NCI-H1105 treated with DMSO at 0.1 percent for 48 hours (cell line): Measurements from ENCODE around the gene NOTCH4.
A peak's percentile ranks its signal among the peaks of the same experiment; 100 is the strongest.

ENCODE experiments used
- DNase-seq: peaks from one replicate; lab custom pipeline; 2025; lab: John Stamatoyannopoulos, UW

Gene NOTCH4

DNA sequence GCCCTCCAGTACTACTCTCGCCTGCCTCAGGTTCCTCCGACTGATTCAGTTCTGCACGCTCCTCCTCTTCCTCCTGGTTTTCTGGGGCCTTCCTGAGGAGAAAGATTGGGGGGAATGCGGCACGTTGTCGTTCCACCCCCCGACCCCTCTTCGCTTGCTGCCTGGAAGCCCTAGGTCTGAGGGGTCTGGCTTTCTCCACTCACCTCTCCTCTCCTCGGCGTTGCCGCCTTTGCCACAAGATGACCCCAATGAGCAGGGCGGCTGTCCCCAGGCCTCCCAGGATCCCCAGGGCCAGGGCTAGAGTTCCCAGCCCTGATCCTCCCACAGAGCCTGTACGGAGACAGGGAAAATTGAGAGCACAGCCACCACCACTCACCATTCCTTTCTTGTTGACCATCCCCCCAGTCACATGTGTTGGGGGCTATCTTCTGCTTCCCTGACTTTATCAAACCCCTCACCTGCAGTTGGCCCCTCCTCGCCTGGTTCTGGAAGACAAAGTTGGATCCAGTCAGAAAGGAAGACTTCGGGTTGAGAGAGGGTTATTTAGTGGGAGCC, 42.6 kb downstream of the NOTCH4 start:
- no peak for DNase-seq

DNA sequence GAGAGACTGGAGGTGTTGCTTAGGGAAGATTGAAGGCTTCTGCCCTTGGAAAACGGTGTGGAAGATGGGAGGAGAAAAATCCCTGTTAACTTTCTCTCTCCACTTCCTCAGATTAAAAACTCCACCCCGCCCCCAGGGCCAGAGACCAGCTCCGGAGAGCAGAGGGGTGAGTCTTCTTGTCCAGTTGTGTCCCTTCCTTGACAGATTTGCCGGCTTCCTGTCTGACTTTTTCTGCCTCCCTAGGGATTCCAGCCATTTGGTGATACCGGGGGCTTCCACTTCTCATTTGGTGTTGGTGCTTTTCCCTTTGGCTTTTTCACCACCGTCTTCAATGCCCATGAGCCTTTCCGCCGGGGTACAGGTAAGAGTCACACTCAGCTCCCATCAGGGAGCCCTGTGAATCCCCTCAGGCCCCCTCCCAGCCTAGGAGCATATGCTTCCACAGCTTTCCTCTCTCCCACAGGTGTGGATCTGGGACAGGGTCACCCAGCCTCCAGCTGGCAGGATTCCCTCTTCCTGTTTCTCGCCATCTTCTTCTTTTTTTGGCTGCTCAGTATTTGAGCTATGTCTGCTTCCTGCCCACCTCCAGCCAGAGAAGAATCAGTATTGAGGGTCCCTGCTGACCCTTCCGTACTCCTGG, 44.0 kb downstream of the NOTCH4 start:
- no peak for DNase-seq

DNA sequence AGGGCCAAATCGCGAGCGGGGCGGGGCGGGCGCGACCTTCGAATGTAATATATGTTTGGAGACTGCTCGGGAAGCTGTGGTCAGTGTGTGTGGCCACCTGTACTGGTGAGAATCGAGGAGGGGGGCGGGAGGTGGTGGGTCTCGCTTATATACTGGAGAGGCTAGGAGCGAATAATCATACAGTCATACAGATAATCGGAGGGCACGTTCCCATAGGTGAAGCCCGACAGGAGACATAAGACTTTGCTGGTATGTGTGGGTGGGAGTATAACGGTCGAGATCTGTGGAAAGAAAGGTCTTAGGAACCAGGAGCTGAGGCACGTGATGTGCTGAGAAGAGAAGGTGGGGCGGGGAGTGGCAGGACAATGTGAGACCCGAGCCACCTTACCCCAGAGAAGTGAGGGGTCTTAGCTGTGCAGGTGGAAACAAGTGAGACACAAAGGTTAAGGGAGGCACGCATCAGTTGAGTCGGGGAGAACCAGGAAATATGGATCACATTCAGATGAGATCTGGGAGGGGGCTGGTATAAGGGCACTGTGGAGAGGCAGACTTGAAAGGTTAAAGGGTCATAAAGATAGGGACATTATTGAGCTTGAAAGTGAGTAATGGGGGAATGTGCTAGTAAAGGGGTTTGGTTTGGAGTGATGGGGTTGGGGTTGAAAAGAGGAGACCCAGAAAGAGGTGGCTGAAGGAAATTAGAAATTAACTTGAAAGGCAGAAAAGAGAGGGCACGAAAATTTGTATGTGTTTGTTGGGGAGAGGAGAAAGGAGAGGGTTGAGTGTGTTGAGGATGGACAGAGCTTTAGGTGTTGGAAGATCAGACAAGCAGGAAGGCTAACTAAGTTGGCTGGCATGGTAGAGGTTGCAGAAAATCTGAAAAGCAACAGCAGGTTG, 45.1 kb downstream of the NOTCH4 start:
- DNase-seq, result no peak

DNA sequence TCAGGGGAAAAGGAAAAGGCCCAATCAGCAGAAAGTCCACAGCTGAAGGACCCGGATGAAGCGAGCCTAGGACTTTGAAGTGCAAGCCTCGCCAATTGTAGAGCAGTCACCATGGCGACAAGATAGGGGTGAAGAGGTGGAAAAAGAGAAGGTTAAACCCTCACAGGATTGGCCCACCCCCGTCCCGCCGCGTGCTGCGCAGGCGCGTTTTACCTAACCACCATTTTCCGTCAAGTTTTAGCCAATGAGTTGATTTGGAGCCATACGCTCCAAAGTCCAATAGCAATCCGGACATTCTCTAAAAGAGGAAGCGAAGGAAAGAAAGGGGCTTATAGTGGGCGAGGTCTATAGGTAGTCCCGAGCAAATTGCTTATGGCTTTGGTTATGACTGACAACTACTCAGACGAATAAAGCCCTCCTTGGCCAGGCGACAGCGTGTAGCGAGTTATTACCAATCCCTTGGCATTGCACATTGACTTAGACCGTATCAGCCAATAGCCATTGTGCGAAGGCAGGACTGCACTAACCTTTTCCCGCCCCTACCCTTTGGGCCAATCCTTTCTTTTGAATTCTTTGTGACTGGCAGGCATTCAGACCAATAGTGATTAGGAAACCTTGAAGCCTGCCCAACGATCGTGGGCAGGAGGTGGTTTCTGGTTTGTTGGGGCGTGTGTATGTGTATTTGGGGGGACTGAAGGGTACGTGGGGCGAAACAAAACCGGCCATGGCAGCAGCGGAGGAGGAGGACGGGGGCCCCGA, 45.9 kb downstream of the NOTCH4 start, which contains the start of gene RNF5:
RNF5 (plus strand) TSS at position 618 of the 759 bp plus-strand sequence; CDS start at position 725, 107 bp downstream.
- peak; percentile 100 for DNase-seq

DNA sequence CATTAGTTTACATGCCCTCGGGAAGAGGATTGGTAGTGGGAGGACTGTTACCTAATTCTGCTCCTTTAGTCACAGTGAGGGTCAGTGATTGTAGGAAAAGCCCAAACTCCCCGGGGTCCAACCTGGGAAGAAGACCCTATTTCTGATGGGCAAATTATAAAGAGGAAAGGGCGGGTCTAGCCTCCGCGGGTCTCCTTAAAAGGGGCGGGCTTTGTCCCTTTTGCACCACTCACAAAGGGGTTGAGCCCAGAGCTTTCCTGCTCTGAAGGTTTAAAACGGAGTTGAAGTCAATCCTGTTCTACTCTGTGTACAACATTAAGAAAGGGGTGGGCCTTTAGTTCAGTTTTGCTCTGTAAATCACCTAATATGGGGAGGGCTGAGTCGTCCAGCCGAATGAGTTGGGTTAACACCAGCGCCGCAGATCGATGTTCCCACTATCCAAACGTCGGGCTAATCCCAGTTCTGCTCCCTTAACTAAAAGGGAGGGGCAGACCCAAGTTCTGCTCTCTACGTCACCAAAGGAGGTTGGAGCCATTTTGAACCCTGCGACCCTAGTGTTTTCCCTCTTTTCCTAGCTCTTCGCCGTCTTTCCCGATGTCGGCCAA, 46.6 kb downstream of the NOTCH4 start:
- DNase-seq, result peak; percentile 90

DNA sequence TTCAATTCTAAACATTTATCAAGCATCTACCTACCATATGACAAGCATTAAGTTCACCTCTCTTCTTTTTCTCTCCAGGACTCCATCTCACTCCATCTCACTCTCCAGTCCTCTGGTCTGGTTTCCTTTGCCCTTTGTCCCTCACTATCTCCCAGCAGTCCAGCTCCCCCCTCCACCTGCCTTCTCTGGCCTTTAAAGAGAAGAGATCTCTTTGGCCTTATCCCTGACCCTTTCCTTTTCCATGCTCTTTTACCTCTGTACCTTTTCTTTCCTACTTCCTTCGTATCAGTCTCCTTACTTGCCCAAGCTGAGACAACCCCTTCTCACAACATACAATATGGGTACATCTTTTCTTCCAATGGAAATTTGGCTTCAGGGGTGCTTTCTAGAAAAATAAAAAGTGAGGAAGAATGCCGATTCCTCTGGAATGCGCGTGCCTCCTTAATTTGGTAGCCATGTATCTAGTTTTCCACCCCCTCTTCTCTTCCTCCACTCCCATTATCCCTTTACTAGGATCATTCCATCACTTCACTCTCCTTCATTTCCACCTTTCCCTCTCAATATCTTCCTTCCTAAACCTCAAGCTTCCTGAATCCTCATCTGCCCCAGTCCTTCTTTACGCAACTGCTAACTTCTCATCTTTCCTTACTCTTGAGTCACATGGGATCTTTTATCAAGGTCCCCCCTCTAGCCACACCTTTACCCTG, 47.2 kb downstream of the NOTCH4 start:
- no peak for DNase-seq

DNA sequence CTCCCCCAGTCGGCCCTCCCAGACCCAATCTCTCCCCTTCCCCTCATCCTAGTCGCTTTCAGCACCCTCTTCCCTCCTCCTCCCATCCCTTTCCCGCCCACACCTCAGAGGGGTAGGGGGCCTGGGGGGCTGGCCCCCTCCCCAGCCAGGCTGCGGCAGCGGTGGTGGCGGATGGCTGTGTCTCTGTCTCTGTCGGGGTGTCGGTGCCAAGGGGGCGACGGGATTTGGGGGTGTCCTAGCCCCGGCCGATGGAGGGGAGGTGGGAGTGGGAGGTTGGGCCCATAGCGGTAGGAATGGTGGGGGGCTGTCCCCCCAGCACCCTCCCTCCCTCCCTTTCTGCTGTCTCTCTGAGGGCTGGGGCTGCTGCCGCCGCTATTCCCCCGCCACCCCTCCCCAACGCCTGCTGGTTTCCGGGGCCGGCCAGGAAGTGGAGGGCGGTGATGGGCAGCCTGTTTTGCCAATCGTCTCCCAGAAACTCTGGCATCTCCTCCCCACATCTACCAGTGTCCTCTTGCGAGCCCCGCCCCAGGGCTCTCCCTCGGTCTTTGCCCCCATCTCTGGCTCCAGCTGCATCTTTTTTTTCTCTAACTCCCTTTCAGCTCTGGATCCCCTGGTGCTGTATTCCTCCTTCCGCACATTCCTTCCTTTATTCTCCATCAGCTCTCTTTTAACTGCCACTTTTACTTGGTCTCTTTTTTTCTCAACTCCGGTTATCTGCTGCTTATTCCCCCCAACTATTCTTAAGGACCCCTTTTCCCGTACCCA, 48.0 kb downstream of the NOTCH4 start, which contains the start of gene AGPAT1:
AGPAT1 (minus strand) TSS at position 374 of the 765 bp plus-strand sequence. CDS start 4,588 bp downstream, outside the sequence.
- DNase-seq, result peak; percentile 95

DNA sequence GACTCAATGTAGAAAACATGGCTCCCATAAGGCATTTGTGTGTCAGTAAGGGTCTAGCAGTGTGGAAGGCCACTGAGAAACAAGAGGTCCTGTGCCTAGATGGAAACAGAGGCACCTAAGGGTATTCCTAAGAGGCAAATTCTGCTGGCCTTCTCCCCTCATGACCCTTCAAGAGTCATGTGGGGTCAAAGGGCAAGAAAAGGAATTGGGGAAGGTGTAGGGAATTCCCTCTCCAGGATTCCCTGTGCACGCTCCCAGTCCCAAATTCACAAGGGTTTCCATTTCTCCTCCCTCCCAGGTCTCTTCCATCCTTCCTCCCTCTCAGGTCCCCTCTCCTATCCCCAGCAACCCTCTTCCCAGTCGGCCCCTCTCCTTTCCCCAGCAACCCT, 48.6 kb downstream of the NOTCH4 start:
- DNase-seq, result no peak

DNA sequence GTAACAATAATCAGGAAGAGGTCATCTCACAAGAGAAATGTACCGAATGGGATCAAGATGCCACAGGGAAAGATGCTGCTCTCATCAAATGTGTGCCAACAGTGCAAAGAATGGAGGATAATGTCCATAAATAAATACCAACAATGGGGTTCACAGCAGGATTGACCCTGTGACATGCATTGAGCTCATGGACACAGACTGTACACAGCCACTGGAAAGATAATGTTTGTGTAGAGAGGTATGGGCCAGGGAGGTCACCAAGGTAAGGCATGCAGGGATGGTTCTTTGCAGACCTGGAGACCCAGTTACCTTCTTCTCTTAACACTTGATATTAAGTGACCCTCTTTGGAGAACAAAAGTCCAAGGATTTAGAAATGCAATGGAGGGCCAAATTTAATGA, 49.5 kb downstream of the NOTCH4 start:
- no peak for DNase-seq

DNA sequence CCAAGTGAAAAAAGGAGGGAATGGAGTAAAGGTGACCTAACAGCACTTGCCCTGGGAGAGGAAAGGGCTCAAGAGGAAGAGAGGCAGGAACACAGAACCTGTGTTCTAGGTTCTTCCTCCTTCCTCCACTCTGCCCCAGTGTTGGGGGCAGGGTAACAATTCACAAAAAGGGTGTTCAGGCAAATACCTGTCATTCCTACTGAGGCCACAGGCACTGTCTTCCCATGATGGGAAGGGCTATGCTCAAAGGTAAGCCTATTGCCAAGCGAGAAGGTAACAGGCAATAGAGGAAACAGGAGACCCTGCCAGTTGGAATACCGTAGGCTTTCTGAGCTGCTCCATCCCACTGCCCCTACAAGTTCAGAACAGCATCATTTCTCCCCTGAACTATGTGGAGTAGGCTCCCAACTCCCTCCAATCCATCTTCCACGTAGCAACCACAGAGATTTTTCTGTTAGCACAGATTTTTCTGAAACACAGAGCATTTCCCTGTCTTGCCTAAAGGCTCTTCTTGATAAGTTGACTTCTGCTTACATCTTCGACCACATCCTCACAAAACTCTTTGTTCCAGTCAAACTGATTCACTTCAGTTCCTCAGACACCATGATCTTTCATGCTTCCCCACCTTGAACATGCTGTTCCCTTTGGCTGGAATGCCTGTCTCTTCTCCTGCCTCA, 50.7 kb downstream of the NOTCH4 start:
- DNase-seq, result no peak

DNA sequence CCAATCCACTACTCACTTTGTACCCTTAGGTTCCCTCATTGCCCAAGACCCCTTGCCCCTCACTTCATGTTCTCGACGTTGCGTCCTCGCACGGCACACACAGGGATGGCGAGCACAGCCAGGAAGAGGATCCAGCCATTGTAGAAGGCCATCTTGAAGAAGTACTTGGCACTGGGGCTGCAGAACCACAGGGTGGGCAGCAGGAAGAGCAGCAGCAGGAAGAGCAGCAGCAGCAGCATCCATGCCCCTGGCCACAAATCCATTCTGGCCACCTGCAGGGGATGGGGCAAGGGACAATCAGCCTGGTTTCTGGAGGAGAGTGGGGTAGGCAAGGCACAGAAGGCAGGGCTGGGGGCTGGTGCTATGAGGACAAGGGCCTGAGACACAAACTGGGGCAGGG, 52.6 kb downstream of the NOTCH4 start:
- DNase-seq, result no peak

DNA sequence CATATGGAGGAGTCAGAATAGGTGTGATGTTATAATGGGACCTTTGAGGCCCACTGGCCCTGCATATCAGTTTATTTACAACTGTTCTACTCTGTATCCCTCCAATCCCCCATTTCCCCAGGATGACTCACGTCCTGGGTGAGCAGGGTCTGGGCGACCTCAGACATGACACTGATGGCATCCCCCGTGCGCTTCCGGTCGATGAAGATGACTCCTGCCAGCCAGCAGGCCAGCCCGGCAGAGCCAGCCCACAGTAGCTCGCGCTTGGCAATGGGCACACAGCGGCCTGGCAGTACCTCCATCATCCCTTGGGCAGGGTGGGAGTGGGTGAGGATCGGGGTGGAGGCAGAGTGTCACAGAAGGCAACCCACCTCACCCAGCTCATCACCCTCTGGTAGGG, 53.6 kb downstream of the NOTCH4 start:
- no peak for DNase-seq

DNA sequence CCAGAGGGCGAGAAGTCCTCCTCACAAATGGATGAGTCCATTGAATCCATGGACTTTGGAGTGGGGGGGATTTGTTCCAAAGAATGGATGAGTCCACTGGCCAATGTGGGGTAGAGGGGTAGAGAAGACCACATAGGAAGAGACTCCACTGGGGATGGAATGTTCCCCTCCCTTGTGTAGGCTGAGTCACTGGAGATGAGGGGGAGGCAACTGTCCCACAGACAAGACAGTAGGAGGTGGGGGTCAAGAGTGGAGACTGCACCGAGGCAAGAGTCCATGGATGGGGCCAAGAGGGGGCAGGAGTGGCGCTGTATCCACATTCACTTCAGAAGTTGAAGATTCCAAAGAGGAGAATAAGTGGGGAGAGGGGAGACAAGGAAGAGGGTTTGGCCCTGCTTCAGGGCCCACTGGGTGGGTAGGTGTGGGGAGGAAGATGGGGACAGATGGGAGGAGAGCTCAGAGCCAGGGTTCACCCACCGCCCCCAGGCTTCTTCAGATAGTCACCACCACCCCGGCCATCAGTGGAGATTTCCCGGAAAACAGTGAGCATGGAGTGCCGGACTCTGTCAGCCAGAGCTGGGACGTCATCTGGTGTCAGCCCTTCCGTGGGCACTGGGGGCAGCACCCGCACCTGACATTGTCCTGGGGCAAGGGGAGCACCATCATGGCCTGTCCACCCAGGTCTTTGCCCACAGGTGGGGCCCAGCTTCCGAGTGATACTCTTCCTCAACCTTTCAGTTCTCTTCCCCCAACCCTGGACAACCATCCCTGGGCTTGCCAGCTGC, 54.9 kb downstream of the NOTCH4 start:
- no peak for DNase-seq

DNA sequence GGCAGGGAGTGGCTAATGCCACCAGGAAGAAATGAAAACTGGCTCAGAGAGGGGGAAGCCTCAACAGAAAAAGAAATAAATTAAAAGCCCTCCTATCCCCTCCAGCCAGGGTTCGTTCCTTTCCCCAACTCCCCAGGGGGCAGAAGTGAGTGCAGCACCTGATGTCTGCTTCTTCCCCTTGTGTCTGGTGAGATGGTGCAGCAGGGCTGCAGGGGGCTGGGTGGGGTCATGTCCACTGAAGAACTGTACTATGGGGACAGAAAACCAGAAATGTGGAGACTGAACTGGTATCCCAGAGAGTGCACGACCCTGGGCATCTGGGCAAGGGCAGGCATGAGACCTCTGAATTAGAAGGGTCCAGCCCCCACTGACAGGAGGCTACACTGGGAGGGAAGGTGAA, 55.5 kb downstream of the NOTCH4 start:
- no peak for DNase-seq

DNA sequence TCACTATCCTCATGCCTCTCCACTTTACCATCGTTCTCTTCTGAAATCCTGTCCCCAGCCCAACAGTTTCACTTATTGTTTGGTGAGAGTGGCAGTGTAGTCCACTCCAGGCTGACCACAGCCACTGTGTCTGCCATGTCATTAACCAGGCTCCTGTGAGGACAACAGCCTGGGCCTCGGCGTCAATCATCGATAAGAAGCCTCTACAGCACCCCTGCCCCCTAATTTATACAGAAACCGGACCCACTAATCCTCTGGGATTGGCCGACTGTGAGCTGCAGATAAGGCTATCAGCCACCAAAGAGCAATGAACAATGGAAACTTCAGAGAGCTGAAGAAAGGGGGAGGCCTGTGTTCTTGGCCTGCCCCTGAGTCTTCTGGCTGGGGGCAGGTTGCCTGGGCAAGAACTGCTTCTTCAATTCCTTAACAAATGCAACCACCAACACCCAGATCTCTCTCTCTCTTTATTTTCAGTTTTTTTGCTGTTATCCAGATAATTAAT, 56.1 kb downstream of the NOTCH4 start:
- no peak for DNase-seq

DNA sequence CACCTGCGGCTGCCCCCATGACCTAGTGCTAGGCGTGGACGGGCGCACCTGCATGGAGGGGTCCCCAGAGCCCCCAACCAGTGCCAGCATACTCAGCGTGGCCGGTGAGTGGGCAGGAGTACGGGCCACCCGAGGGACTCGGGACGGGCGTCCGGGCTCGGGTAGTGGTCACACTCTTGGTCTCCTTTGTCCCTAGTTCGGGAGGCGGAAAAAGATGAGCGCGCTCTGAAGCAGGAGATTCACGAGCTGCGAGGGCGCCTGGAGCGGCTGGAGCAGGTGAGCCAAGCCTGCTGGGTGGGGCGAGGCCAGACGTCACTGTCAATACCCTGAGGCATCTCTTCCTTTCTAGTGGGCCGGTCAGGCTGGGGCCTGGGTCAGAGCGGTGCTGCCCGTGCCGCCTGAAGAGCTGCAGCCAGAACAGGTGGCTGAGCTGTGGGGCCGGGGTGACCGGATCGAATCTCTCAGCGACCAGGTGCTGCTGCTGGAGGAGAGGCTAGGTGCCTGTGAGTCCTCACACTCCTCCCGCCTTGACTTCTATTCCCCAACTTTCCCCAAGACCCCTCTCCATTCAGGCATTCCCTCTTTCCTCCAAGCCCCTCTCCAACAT, 56.6 kb downstream of the NOTCH4 start:
- no peak for DNase-seq

DNA sequence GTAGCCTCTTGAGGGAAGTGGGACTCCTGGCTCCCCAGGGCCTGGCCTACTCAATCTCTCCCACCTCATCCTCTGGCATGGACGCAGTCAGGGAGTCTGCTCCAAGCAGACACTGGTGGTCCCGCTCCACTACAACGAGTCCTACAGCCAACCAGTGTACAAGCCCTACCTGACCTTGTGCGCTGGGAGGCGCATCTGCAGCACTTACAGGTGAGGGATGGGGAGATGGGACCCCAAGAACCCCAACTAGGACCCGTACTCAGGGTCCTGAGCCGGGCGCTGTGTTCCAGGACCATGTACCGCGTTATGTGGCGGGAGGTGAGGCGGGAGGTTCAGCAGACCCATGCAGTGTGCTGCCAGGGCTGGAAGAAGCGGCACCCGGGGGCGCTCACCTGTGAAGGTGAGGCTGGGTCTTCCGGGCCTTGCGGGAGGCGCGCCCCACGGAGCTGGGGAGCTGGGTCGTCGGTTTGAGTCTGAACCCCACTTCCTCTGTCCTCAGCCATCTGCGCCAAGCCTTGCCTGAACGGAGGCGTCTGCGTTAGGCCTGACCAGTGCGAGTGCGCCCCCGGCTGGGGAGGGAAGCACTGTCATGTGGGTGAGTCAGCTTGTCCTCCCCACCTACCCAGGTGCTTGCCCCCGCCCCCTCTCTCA, 57.3 kb downstream of the NOTCH4 start:
- no peak for DNase-seq

DNA sequence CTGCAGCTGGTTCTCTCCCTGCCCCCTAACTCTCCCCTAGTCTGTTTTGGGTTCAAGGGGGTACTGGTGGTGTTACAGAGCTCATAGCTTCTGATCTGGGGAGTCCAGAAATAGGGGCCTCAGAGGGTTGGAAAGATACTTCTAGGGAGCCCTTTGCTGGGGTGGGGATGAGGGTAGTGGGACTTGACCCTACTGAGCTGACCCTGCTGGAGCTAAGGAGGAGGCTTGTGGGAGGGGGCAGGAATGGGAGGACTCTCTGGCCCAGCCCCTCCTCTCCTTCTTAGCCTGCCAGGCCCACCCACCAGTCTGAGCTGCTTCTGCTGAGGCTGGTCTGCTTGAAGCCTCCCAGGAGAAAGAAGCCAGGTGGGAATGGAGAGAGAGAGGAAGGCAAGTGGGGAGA, 59.6 kb downstream of the NOTCH4 start, which contains the start of gene EGFL8:
EGFL8 (plus strand) TSS at position 301 of the 400 bp plus-strand sequence. CDS start 1,571 bp downstream, outside the sequence.
- DNase-seq, result no peak
